Mesendoderm (in vitro differentiated cells): Measurements from ENCODE around the gene TIRAP. TPM values are rescaled to one million over a fixed set of nuclear protein-coding genes. Genes with fewer than 3 reads are reported as not detected.

Source experiments
- DNase-seq: peaks from one replicate; pipeline ENCODE4 v3.0.0; 2013
- H2AK5ac ChIP-seq: 2 replicates; pipeline ENCODE4 v1.6.1; 2013; ENCODE audit warnings: low read length, inconsistent platforms
- H2BK120ac ChIP-seq: 2 replicates; pipeline ENCODE4 v1.6.1; 2013; ENCODE audit warnings: low read depth, mild to moderate bottlenecking, low read length, moderate library complexity, mixed read lengths
- H2BK15ac ChIP-seq: replicated peaks from 2 replicates; pipeline ENCODE4 v1.6.1; 2013; ENCODE audit warnings: low read depth, mild to moderate bottlenecking, moderate library complexity
- H2BK5ac ChIP-seq: 2 replicates; pipeline ENCODE4 v1.6.1; 2013; ENCODE audit warnings: low read length, inconsistent platforms
- H3K18ac ChIP-seq: 2 replicates; pipeline ENCODE4 v1.6.1; 2013; ENCODE audit warnings: mild to moderate bottlenecking, low read length, mixed read lengths
- H3K23ac ChIP-seq: one replicate; pipeline ENCODE4 v1.6.1; 2013; ENCODE audit warnings: low read length
- H3K27ac ChIP-seq: 2 replicates; pipeline ENCODE4 v1.5.1; 2013; ENCODE audit warnings: low read depth, mild to moderate bottlenecking, inconsistent platforms, low read length, moderate library complexity
- H3K27me3 ChIP-seq: 2 replicates; pipeline ENCODE4 v1.6.1; 2013; ENCODE audit warnings: low read length, control low read depth, mild to moderate bottlenecking, inconsistent platforms; ENCODE audit not compliant: insufficient read depth, poor library complexity
- H3K36me3 ChIP-seq: 2 replicates; pipeline ENCODE4 v1.6.1; 2013; ENCODE audit warnings: low read length, inconsistent platforms; ENCODE audit not compliant: control insufficient read depth, insufficient read depth
- H3K4ac ChIP-seq: one replicate; pipeline ENCODE4 v1.6.1; 2013; ENCODE audit warnings: low read depth, mild to moderate bottlenecking, low read length, moderate library complexity
- H3K4me1 ChIP-seq: 2 replicates; pipeline ENCODE4 v1.6.1; 2013; ENCODE audit warnings: low read depth, low read length, inconsistent platforms; ENCODE audit not compliant: control insufficient read depth
- H3K4me2 ChIP-seq: 2 replicates; pipeline ENCODE4 v1.6.1; 2013; ENCODE audit warnings: low read length
- H3K4me3 ChIP-seq: 2 replicates; pipeline ENCODE4 v1.5.1; 2013; ENCODE audit warnings: mild to moderate bottlenecking, low read length
- H3K56ac ChIP-seq: one replicate; pipeline ENCODE4 v1.6.1; 2013; ENCODE audit warnings: low read length
- H3K79me1 ChIP-seq: 2 replicates; pipeline ENCODE4 v1.6.1; 2013; ENCODE audit warnings: low read length, inconsistent platforms
- H3K79me2 ChIP-seq: 2 replicates; pipeline ENCODE4 v1.6.1; 2013; ENCODE audit warnings: mild to moderate bottlenecking, low read length; ENCODE audit not compliant: control insufficient read depth, insufficient read depth
- H3K9ac ChIP-seq: 2 replicates; pipeline ENCODE4 v1.6.1; 2013; ENCODE audit warnings: low read length, inconsistent platforms
- H4K5ac ChIP-seq: one replicate; pipeline ENCODE4 v1.6.1; 2013; ENCODE audit warnings: low read length
- H4K8ac ChIP-seq: one replicate; pipeline ENCODE4 v1.6.1; 2013; ENCODE audit warnings: low read depth, mild to moderate bottlenecking, control low read depth, low read length, moderate library complexity
- WGBS: extraction: QIAGEN DNeasy Blood & Tissue Kit; methylation state at CpG from one replicate; pipeline ENCODE4 v1.1.7; 2013; ENCODE audit warnings: low lambda C conversion rate, missing lambda C conversion rate; ENCODE audit not compliant: insufficient coverage; ENCODE audit errors: extremely low coverage; 5-methylcytosine and 5-hydroxymethylcytosine counted together
- polyA plus RNA-seq, 2 experiments: library from polyadenylated mRNA; stranded (reverse); fragments of 200-250 nt; gene quantifications; one replicate each; pipeline ENCODE4 v1.2.3, GENCODE V29; 2013

TIRAP gene, protein sequence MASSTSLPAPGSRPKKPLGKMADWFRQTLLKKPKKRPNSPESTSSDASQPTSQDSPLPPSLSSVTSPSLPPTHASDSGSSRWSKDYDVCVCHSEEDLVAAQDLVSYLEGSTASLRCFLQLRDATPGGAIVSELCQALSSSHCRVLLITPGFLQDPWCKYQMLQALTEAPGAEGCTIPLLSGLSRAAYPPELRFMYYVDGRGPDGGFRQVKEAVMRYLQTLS
- polyA plus RNA-seq (2013, experiment 1 of 2), result 3.8 TPM
- polyA plus RNA-seq (2013, experiment 2 of 2), result 4.2 TPM

DNA sequence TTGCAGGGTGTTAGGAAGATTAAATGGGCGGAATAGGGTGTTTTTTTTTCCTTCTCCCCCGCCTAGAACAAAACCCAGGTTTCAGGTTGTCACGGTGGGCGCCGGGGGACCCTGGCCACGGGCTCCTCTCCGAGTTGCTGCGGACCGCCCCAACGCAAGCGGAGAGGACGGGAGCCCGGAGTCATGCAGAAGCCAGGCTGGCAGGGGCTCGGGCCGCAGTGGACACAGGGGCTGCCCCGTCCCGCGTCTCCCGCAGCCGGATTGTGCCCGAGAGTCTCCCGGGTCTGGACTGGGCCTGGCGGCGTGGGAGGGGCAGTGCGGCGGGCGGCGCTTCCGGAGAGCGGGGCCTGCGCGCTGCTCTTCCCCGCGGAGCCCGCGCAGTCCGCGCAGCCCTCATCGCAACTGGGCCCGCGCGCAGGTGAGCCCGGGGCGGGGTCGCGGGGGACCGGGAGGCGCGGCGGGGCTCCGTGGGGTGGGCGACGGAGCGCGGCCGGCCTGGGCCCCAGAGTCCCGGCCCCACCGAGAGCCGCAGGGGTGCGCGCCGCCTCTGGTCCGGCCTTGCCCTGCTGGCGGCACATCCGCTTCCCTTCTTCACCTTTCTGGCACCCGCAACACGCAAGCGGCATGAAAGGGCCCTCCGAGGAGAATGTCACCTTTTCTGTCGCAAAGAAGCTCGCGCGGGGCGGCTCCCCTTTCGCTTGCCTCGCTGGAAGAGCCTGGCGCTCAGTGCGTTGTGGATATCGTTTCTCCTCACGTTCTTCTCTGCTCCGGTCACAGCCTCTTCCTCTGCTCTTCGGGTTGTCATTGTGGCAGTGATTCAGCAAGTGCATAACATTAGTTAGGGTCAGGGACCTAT lies at the start of gene TIRAP:
TSS of gene TIRAP (plus strand) at position 358 of the 856 bp plus-strand sequence. CDS start 7,802 bp downstream, outside the sequence.
- peak within 1 kb of the TSS; percentile 83 for H3K9ac ChIP-seq
- H3K27ac ChIP-seq, result no peak within 1 kb of the TSS
- H4K8ac ChIP-seq, result peak within 1 kb of the TSS; percentile 94
- H3K4me2 ChIP-seq, result peak within 1 kb of the TSS; percentile 95
- H3K79me2 ChIP-seq, result no peaks in the 10 kb centered on the region
- H4K5ac ChIP-seq, result peak within 1 kb of the TSS; percentile 47
- peak within 1 kb of the TSS; percentile 46 for H2BK5ac ChIP-seq
- H3K36me3 ChIP-seq, result no peaks in the 10 kb centered on the region
- H3K79me1 ChIP-seq, result no peaks in the 10 kb centered on the region
- peak within 1 kb of the TSS; percentile 66 for H3K4me3 ChIP-seq
- peak within 1 kb of the TSS; percentile 95 for H3K56ac ChIP-seq
- H2BK15ac ChIP-seq, result no peak within 1 kb of the TSS
- peak within 1 kb of the TSS; percentile 59 for H3K23ac ChIP-seq
- H3K4me1 ChIP-seq, result peaks cover 7% of the 10 kb centered on the region
- peak; percentile 63 for DNase-seq
- WGBS, result no CpG with 5 or more reads among the region's 82 CpGs
- no peaks in the 10 kb centered on the region for H3K27me3 ChIP-seq
- peak within 1 kb of the TSS; percentile 63 for H3K4ac ChIP-seq
- H2BK120ac ChIP-seq, result no peak within 1 kb of the TSS
- H2AK5ac ChIP-seq, result peak within 1 kb of the TSS; percentile 38
- peak within 1 kb of the TSS; percentile 94 for H3K18ac ChIP-seq

DNA sequence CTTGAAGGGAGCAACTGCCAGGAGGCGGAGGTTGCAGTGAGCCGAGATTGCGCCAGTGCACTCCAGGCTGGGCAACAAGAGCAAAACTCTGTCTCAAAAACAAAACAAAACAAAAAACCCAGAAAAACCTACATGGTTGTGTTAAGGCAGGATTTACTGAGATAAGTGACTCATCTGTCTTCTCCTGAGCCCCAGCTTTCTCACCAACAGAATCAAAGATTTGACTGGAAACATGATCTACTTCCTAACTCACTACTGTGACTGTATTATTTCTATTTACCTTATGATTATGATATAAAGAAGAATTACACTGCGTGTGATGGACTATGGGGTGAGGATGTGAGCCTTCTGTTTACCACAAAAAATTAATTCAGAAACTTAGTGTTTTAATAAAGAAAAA lies 49.5 kb upstream of the TIRAP start:
- peaks cover 5% of the 10 kb centered on the region for H3K79me1 ChIP-seq
- no peak overlapping the region for H3K56ac ChIP-seq
- H2AK5ac ChIP-seq, result no peak overlapping the region
- H2BK15ac ChIP-seq, result no peak overlapping the region
- no peak overlapping the region for H2BK5ac ChIP-seq
- H2BK120ac ChIP-seq, result no peak overlapping the region
- no peaks in the 10 kb centered on the region for H3K27me3 ChIP-seq
- H4K5ac ChIP-seq, result no peak overlapping the region
- no peak overlapping the region for H3K23ac ChIP-seq
- DNase-seq, result no peak
- H3K79me2 ChIP-seq, result no peaks in the 10 kb centered on the region
- H3K4me1 ChIP-seq, result no peaks in the 10 kb centered on the region
- H3K18ac ChIP-seq, result no peak overlapping the region
- no peak overlapping the region for H3K27ac ChIP-seq
- H3K9ac ChIP-seq, result no peak overlapping the region
- no peak overlapping the region for H3K4me2 ChIP-seq
- H3K4me3 ChIP-seq, result no peak overlapping the region
- peak overlapping the region; percentile 28 for H4K8ac ChIP-seq
- H3K4ac ChIP-seq, result no peak overlapping the region
- H3K36me3 ChIP-seq, result no peaks in the 10 kb centered on the region
- no CpG with 5 or more reads among the region's 4 CpGs for WGBS

DNA sequence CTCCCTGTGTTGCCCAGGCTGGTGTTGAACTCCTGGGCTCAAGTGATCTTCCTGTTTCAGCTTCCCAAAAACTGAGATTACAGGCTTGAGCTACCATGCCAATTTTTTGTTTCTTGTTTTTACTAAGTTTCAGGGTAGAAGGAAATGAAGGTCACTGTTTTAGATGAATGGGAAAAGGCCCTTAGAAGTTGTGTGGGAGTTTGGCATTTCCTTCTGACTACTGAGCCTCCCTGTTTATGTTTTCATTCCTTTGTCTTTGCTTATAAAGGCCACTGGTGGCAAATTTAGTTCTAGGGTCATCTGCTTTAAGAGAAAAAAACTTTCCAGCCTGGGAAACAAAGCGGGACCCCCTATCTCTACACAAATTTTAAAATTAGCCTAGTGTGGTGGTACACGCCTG lies 36.3 kb upstream of the TIRAP start:
- no peaks in the 10 kb centered on the region for H3K27me3 ChIP-seq
- H2BK120ac ChIP-seq, result no peak overlapping the region
- no CpG with 5 or more reads among the region's 2 CpGs for WGBS
- DNase-seq, result no peak
- H3K4me2 ChIP-seq, result no peak overlapping the region
- H3K4me3 ChIP-seq, result no peak overlapping the region
- no peak overlapping the region for H3K18ac ChIP-seq
- H3K36me3 ChIP-seq, result peaks cover 4% of the 10 kb centered on the region
- no peaks in the 10 kb centered on the region for H3K4me1 ChIP-seq
- no peak overlapping the region for H3K27ac ChIP-seq
- no peaks in the 10 kb centered on the region for H3K79me1 ChIP-seq
- no peak overlapping the region for H3K23ac ChIP-seq
- no peak overlapping the region for H2BK15ac ChIP-seq
- H3K79me2 ChIP-seq, result no peaks in the 10 kb centered on the region
- H4K8ac ChIP-seq, result no peak overlapping the region
- no peak overlapping the region for H3K9ac ChIP-seq
- H3K4ac ChIP-seq, result no peak overlapping the region
- no peak overlapping the region for H4K5ac ChIP-seq
- H2BK5ac ChIP-seq, result no peak overlapping the region
- H3K56ac ChIP-seq, result no peak overlapping the region
- no peak overlapping the region for H2AK5ac ChIP-seq

DNA sequence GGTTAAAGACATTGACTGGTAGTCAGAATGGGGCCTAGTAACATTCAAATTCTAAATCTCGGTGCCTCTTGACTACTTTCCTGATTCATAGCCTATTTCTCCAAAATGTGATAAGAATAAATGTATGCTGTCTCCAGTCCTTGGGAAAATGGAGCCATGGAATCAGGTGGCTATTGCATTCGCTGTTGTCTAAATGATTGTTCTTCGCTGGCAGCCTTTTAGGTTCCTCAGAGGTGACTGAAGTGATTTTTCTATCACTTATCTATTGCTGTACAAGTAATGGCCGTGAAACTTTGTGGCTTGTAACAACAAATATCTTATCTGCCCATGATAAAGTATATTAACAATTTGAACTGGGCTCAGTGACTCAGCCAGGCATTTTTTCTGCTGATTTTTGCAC lies 29.6 kb upstream of the TIRAP start:
- no peak for DNase-seq
- H2BK15ac ChIP-seq, result no peak overlapping the region
- no peak overlapping the region for H2BK5ac ChIP-seq
- no peaks in the 10 kb centered on the region for H3K79me2 ChIP-seq
- H4K5ac ChIP-seq, result no peak overlapping the region
- no peak overlapping the region for H3K18ac ChIP-seq
- H3K56ac ChIP-seq, result no peak overlapping the region
- no peak overlapping the region for H3K9ac ChIP-seq
- H3K4ac ChIP-seq, result no peak overlapping the region
- no peak overlapping the region for H3K23ac ChIP-seq
- H3K4me1 ChIP-seq, result no peaks in the 10 kb centered on the region
- no peak overlapping the region for H3K4me3 ChIP-seq
- no peak overlapping the region for H2BK120ac ChIP-seq
- H3K27me3 ChIP-seq, result no peaks in the 10 kb centered on the region
- H2AK5ac ChIP-seq, result no peak overlapping the region
- H3K79me1 ChIP-seq, result no peaks in the 10 kb centered on the region
- no peak overlapping the region for H4K8ac ChIP-seq
- no CpG with 5 or more reads among the region's 4 CpGs for WGBS
- H3K4me2 ChIP-seq, result no peak overlapping the region
- no peak overlapping the region for H3K27ac ChIP-seq
- peaks cover 7% of the 10 kb centered on the region for H3K36me3 ChIP-seq

DNA sequence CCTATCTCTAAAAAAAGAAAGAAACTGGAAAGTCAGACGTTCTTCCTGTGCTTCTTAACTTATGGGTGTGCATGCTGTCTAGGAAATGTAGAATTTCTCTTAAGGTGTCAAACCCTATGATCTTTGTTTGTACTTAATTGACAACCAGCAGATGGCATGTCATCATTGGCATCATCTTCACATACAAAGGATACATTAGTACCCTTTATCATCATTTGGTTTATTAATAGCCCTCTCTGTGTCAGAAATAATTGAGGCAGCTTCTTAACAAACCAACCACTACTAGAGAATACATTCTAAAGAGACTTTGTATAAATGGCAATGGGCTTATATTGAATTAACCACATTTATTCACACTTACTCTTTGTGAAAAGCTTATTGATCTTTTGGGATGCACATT lies 28.1 kb upstream of the TIRAP start:
- H2BK15ac ChIP-seq, result no peak overlapping the region
- H3K36me3 ChIP-seq, result peaks cover 7% of the 10 kb centered on the region
- no peaks in the 10 kb centered on the region for H3K27me3 ChIP-seq
- no peak overlapping the region for H2BK5ac ChIP-seq
- H3K23ac ChIP-seq, result no peak overlapping the region
- no peak overlapping the region for H3K4ac ChIP-seq
- H3K4me2 ChIP-seq, result no peak overlapping the region
- no peak overlapping the region for H3K27ac ChIP-seq
- H3K9ac ChIP-seq, result no peak overlapping the region
- H3K56ac ChIP-seq, result no peak overlapping the region
- no peak overlapping the region for H4K5ac ChIP-seq
- H2AK5ac ChIP-seq, result no peak overlapping the region
- no peak overlapping the region for H4K8ac ChIP-seq
- WGBS, result no CpG with 5 or more reads among the region's 1 CpG
- H3K4me1 ChIP-seq, result no peaks in the 10 kb centered on the region
- no peak overlapping the region for H2BK120ac ChIP-seq
- H3K79me1 ChIP-seq, result no peaks in the 10 kb centered on the region
- no peak overlapping the region for H3K4me3 ChIP-seq
- DNase-seq, result no peak
- no peaks in the 10 kb centered on the region for H3K79me2 ChIP-seq
- no peak overlapping the region for H3K18ac ChIP-seq
